ENCODE data around the gene CORIN.
A peak's percentile ranks its signal among the peaks of the same experiment; 100 is the strongest.

The CORIN gene

DNA sequence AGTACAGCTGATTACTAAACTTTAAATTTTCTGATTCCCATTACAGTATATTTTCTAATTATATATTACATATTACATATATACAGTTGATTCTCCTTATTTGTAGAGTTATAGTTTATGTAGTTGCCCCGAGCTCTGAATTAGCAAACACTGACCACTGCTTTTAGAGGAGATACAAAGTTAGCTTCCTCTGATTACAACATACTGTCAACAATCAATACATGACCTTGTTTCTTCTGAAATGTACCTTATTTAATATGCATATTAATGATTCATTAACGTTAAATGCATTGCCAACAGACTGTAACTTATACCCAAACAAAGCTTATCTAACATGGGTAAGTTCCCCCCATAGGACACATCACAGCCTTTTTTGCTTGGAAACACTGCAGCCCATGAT lies 271.3 kb downstream of the CORIN start (continued):
- no peak for TF ChIP-seq ZNF70 (CRISPR knock-in tag; IDR thresholded peaks at IDR 0.05)

DNA sequence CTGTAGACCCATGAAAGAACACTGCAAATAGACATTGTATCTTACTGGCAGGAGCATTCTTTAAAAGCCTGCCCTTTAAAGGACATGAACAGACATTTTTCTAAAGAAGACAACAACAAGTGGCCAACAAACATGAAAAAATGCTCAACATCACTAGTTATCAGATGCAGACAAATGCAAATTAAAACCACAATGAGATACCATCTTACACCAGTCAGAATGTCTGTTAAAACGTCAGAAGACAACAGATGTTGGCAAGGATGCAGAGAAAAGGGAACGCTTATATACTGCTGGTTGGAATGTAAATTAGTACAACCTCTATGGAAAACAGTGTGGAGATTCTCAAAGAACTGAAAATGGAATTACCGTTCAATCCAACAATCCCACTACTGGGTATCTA lies 275.6 kb downstream of the CORIN start:
- TF ChIP-seq TSHZ2 (CRISPR knock-in tag; IDR thresholded peaks at IDR 0.05) (0 out of 2 replicates have a peak, but pooled peaks have one; percentile 38), ARNTL (CRISPR knock-in tag; IDR thresholded peaks at IDR 0.05; ENCODE audit: borderline replicate concordance, low read depth) (no peak), TCF4 (CRISPR knock-in tag; IDR thresholded peaks at IDR 0.05; ENCODE audit: borderline replicate concordance) (peak; percentile 71), SNAI2 (CRISPR knock-in tag; IDR thresholded peaks at IDR 0.05) (0 out of 2 replicates have a peak, but pooled peaks have one; percentile 42)
- peak; percentile 78 for ATAC-seq

GRCh38 chr4:47561331-47561730 lies 276.5 kb downstream of the CORIN start:
- TF ChIP-seq, protein P1, sequence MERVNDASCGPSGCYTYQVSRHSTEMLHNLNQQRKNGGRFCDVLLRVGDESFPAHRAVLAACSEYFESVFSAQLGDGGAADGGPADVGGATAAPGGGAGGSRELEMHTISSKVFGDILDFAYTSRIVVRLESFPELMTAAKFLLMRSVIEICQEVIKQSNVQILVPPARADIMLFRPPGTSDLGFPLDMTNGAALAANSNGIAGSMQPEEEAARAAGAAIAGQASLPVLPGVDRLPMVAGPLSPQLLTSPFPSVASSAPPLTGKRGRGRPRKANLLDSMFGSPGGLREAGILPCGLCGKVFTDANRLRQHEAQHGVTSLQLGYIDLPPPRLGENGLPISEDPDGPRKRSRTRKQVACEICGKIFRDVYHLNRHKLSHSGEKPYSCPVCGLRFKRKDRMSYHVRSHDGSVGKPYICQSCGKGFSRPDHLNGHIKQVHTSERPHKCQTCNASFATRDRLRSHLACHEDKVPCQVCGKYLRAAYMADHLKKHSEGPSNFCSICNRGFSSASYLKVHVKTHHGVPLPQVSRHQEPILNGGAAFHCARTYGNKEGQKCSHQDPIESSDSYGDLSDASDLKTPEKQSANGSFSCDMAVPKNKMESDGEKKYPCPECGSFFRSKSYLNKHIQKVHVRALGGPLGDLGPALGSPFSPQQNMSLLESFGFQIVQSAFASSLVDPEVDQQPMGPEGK (CRISPR knock-in tag; IDR thresholded peaks at IDR 0.05; ENCODE audit: borderline replicate concordance), result no peak
- TF ChIP-seq TCF4 (CRISPR knock-in tag; IDR thresholded peaks at IDR 0.05; ENCODE audit: borderline replicate concordance) (no peak), GLIS3 (CRISPR knock-in tag; IDR thresholded peaks at IDR 0.05) (no peak), ARNTL (CRISPR knock-in tag; IDR thresholded peaks at IDR 0.05; ENCODE audit: borderline replicate concordance, low read depth) (no peak), CSRNP3 (CRISPR knock-in tag; IDR thresholded peaks at IDR 0.05) (no peak), ZNF70 (CRISPR knock-in tag; IDR thresholded peaks at IDR 0.05) (no peak), ZFP30 (CRISPR knock-in tag; IDR thresholded peaks at IDR 0.05) (no peak), BACH2 (CRISPR knock-in tag; IDR thresholded peaks at IDR 0.05; ENCODE audit: borderline replicate concordance) (no peak), ESRRG (CRISPR knock-in tag; IDR thresholded peaks at IDR 0.05) (no peak), ZNF565 (CRISPR knock-in tag; conservative IDR thresholded peaks at IDR 0.05; ENCODE audit: low read depth) (no peak), ZNF8 (CRISPR knock-in tag; IDR thresholded peaks at IDR 0.05) (no peak), ISL1 (CRISPR knock-in tag; IDR thresholded peaks at IDR 0.05) (no peak)
- ATAC-seq, result no peak

GRCh38 chr4:47560682-47561081 lies 277.2 kb downstream of the CORIN start:
- TF ChIP-seq ZFP3 (CRISPR knock-in tag; IDR thresholded peaks at IDR 0.05) (no peak), ESRRG (CRISPR knock-in tag; IDR thresholded peaks at IDR 0.05) (no peak), SNAI2 (CRISPR knock-in tag; IDR thresholded peaks at IDR 0.05) (no peak), ZNF70 (CRISPR knock-in tag; IDR thresholded peaks at IDR 0.05) (no peak), ISL1 (CRISPR knock-in tag; IDR thresholded peaks at IDR 0.05) (no peak), ZNF8 (CRISPR knock-in tag; IDR thresholded peaks at IDR 0.05) (no peak), ZNF565 (CRISPR knock-in tag; conservative IDR thresholded peaks at IDR 0.05; ENCODE audit: low read depth) (no peak), GLIS3 (CRISPR knock-in tag; IDR thresholded peaks at IDR 0.05) (no peak), CREB5 (CRISPR knock-in tag; IDR thresholded peaks at IDR 0.05; ENCODE audit: low read depth) (no peak)
- ATAC-seq, result no peak

DNA sequence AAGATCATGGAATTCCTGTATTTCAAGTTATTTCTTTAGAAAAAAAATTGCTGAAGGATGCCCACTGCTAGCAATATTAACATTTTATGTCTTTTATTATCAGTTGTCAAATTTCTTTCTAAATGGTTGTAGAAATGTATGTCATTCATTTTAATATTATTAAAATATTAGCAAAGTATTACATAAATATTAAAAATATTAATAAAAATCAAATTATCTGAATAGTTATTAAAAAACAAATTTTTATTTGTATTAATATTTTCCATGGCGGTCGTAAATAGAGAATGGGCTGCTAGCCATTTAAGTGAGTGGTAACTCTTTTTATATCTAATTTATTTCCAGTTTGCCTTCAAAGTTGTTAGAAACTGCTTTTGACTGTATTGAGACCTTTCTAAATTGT lies 280.6 kb downstream of the CORIN start:
- no peak for ATAC-seq
- no peak for TF ChIP-seq OSR1 (CRISPR knock-in tag; IDR thresholded peaks at IDR 0.05)
- no peak for TF ChIP-seq GLIS3 (CRISPR knock-in tag; IDR thresholded peaks at IDR 0.05)
- TF ChIP-seq CSRNP3 (CRISPR knock-in tag; IDR thresholded peaks at IDR 0.05), result no peak
- no peak for TF ChIP-seq CREB5 (CRISPR knock-in tag; IDR thresholded peaks at IDR 0.05; ENCODE audit: low read depth)
- no peak for TF ChIP-seq POU6F1 (CRISPR knock-in tag; IDR thresholded peaks at IDR 0.05; ENCODE audit: borderline replicate concordance, low read depth)
- TF ChIP-seq, protein P1 (CRISPR knock-in tag; IDR thresholded peaks at IDR 0.05; ENCODE audit: borderline replicate concordance), result no peak
- TF ChIP-seq TCF4 (CRISPR knock-in tag; IDR thresholded peaks at IDR 0.05; ENCODE audit: borderline replicate concordance), result no peak
- no peak for TF ChIP-seq CSDC2 (CRISPR knock-in tag; IDR thresholded peaks at IDR 0.05)

All from SK-N-SH treated with all-trans-retinoic acid at 6 μM for 48 hours (cell line).